Parathyroid adenoma (tissue), 2 donors: ENCODE measurements around the gene SPECC1L.
"Not testable (repeated sequence)": the region's sequence is repeated elsewhere in the genome, so short reads cannot be mapped to it uniquely, and the experiment has no call there.

Experiments used
- H2AFZ ChIP-seq: fragments of 300-600 bp; sonication (generic); one replicate; pipeline ENCODE4 v1.7.0; 2017; ENCODE audit warnings: antibody characterized with exemption, mild to moderate bottlenecking
- H3K27ac ChIP-seq: fragments of 300-600 bp; sonication (generic); one replicate; pipeline ENCODE4 v1.7.0; 2017
- H3K27me3 ChIP-seq: fragments of 300-600 bp; sonication (generic); one replicate; pipeline ENCODE4 v1.7.0; 2017; ENCODE audit warnings: low read length; ENCODE audit not compliant: control insufficient read depth, insufficient read depth
- H3K36me3 ChIP-seq: fragments of 300-600 bp; sonication (generic); one replicate; pipeline ENCODE4 v1.7.0; 2017; ENCODE audit warnings: low read length; ENCODE audit not compliant: control insufficient read depth, insufficient read depth
- H3K4me1 ChIP-seq: fragments of 300-600 bp; sonication (generic); one replicate; pipeline ENCODE4 v1.7.0; 2017; ENCODE audit warnings: control low read depth
- H3K4me2 ChIP-seq: fragments of 300-600 bp; sonication (generic); one replicate; pipeline ENCODE4 v1.7.0; 2017; ENCODE audit warnings: low read length
- H3K4me3 ChIP-seq: fragments of 300-600 bp; sonication (generic); one replicate; pipeline ENCODE4 v1.7.0; 2017; ENCODE audit warnings: low read depth, low read length
- H3K79me2 ChIP-seq: fragments of 300-600 bp; sonication (generic); one replicate; pipeline ENCODE4 v1.7.0; 2017; ENCODE audit warnings: control low read depth
- H3K9ac ChIP-seq: fragments of 300-600 bp; sonication (generic); one replicate; pipeline ENCODE4 v1.7.0; 2017; ENCODE audit warnings: mild to moderate bottlenecking
- H3K9me3 ChIP-seq: fragments of 300-600 bp; sonication (generic); one replicate; pipeline ENCODE4 v1.7.0; 2017; ENCODE audit warnings: low read length; ENCODE audit not compliant: control insufficient read depth
- TF ChIP-seq, protein P1 (sequence below): fragments of 300-600 bp; sonication (generic); IDR thresholded peaks from one replicate; pipeline ENCODE4 v1.7.0; 2017; ENCODE audit warnings: antibody characterized with exemption, mild to moderate bottlenecking
- donor health status: primary hyperparathyroidism.

SPECC1L gene

DNA sequence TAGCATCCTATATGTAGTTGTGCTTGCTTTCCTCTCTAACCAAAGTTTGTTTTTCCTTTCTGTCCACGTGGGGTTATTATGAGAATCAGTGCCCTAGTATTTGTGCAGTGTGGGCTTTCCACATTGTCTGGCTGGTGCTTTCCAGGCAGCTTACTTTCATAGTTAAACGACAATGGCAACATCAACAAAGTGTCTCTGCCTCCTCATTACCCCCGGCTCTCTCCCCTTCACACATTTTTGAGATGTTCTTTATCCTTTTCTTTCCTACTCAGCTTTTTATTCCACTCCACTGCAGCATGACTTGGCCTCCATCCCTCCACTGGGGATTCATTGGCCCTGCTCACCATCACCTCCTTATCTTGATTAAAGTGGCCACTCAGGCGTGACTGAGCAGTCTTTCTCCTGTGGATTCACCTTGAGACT is 19.1 kb downstream of the SPECC1L start:
- no peak overlapping the region for H2AFZ ChIP-seq
- H3K27ac ChIP-seq: peak overlapping the region; percentile 26
- peak overlapping the region; percentile 51 for H3K4me2 ChIP-seq
- no peaks in the 10 kb centered on the region for H3K27me3 ChIP-seq
- no peaks in the 10 kb centered on the region for H3K36me3 ChIP-seq
- H3K9me3 ChIP-seq: no peaks in the 10 kb centered on the region
- H3K9ac ChIP-seq: no peak overlapping the region
- TF ChIP-seq, protein P1, sequence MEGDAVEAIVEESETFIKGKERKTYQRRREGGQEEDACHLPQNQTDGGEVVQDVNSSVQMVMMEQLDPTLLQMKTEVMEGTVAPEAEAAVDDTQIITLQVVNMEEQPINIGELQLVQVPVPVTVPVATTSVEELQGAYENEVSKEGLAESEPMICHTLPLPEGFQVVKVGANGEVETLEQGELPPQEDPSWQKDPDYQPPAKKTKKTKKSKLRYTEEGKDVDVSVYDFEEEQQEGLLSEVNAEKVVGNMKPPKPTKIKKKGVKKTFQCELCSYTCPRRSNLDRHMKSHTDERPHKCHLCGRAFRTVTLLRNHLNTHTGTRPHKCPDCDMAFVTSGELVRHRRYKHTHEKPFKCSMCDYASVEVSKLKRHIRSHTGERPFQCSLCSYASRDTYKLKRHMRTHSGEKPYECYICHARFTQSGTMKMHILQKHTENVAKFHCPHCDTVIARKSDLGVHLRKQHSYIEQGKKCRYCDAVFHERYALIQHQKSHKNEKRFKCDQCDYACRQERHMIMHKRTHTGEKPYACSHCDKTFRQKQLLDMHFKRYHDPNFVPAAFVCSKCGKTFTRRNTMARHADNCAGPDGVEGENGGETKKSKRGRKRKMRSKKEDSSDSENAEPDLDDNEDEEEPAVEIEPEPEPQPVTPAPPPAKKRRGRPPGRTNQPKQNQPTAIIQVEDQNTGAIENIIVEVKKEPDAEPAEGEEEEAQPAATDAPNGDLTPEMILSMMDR: no peak
- H3K79me2 ChIP-seq: peaks cover 4% of the 10 kb centered on the region
- peaks cover 6% of the 10 kb centered on the region for H3K4me1 ChIP-seq
- peak overlapping the region; percentile 28 for H3K4me3 ChIP-seq

DNA sequence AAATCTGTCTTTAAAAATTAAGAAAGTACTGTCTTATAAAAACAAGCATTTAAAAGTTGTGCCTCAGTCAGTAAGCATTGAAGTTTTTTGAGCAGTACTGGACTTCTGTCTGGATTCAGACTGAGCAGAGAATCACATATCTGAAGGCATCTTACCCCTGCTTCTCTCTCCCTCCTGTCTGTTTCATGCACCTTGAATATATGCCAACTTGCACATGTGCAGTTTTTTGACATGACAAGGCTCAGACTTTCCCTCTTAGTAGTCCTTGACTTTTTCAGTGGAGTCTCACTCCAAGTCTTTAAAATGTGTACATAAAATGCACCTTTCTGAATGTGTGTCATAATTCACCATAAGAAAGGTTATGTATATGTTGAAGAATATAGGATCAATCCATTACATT is 19.8 kb downstream of the SPECC1L start:
- TF ChIP-seq, protein P1: no peak
- H3K9me3 ChIP-seq: no peaks in the 10 kb centered on the region
- no peaks in the 10 kb centered on the region for H3K36me3 ChIP-seq
- H3K27ac ChIP-seq: peak overlapping the region; percentile 26
- H3K4me1 ChIP-seq: peaks cover 6% of the 10 kb centered on the region
- H3K27me3 ChIP-seq: no peaks in the 10 kb centered on the region
- no peak overlapping the region for H2AFZ ChIP-seq
- H3K9ac ChIP-seq: no peak overlapping the region
- peak overlapping the region; percentile 28 for H3K4me3 ChIP-seq
- peak overlapping the region; percentile 51 for H3K4me2 ChIP-seq
- peaks cover 4% of the 10 kb centered on the region for H3K79me2 ChIP-seq

DNA sequence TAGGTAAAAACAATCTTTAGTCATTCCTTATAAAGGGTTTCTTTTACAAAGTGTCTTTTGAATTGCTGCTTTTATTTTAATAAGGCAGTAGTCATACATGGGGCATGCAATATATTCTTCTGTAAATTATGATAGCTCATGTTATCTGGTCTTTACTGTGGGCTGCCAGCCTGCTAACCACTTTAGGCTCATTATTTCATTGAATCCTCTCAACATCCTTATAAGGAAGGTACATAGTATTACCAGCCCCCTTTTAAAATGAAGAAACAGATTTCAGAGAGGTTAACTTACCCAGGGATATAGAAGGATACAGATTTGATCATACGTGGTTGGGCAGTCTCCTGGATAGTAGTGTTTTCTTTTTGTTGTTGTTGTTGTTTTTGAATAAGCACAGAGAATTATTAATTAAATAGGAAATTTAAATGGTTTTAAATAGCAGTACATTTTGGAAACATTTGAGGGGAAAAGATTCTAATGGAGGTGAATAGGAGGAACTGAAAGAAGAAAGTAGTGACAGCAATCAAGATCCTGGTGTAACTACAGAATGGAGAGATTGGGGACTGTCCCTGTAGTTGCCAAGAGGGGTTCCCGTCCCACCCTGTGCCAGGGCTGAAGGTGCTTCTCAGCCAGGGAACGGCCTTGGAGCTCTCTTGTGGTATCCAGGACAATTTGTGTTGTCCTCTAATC is 21.0 kb downstream of the SPECC1L start:
- H3K4me1 ChIP-seq: peaks cover 6% of the 10 kb centered on the region
- no peaks in the 10 kb centered on the region for H3K27me3 ChIP-seq
- H3K27ac ChIP-seq: no peak overlapping the region
- no peak overlapping the region for H3K4me3 ChIP-seq
- no peaks in the 10 kb centered on the region for H3K36me3 ChIP-seq
- peak overlapping the region; percentile 26 for H3K4me2 ChIP-seq
- peaks cover 4% of the 10 kb centered on the region for H3K79me2 ChIP-seq
- H3K9ac ChIP-seq: no peak overlapping the region
- H2AFZ ChIP-seq: no peak overlapping the region
- TF ChIP-seq, protein P1: no peak
- no peaks in the 10 kb centered on the region for H3K9me3 ChIP-seq

DNA sequence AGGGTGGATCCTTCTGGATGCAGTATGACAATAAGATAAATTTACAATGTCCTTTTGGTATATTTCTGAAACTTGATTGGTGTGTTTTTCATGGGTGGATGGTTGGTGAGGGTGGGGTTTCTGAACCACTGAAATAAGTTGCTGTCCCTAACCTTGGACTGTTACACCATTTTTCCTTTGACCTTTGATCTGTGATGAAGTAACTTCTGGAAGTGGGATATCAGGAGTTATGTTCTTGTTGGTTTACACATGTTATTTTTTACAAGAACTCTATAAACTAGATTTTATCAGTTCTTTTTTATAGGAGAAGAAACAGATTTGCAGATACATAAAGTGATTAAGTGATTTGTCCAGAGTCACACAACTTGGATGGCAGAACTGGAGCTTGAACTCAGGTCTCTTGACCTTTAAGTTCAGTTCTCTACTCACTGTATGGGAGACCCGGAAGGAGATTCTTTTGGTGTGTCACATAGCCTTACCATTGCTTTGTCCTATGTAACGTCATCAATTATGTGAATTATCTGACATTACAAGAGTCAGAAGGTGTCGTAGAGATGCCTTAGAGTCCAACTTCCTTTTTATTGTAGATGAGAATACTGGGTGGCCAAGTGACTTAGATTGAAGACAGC is 21.7 kb downstream of the SPECC1L start:
- H3K4me2 ChIP-seq: peak overlapping the region; percentile 26
- H3K4me3 ChIP-seq, H3K36me3 ChIP-seq, H3K27me3 ChIP-seq, H3K9ac ChIP-seq, H3K4me1 ChIP-seq, H3K79me2 ChIP-seq, H3K27ac ChIP-seq, H3K9me3 ChIP-seq, H2AFZ ChIP-seq: not testable (repeated sequence)

DNA sequence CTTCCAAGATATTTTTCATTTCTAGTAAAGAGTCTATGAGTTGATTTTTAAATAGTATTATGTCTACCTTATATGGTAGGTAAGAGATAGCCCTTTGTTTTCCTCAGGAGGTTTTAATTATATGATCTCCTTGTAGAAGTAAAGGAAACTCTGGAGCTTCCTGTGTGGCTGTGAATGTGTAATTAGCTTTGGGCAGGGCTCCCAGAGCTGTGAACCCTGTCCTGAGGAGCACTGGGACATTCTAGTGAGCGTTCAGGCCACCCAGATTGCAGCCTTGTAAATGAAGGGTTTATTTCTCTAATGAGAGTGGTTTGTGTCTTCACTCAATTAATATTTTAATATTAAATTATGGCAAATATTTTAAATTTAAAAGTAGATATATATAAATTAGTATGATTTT is 24.3 kb downstream of the SPECC1L start:
- not testable (repeated sequence) for H3K79me2 ChIP-seq, H3K9ac ChIP-seq, H2AFZ ChIP-seq, H3K4me3 ChIP-seq, H3K27me3 ChIP-seq, H3K4me2 ChIP-seq, H3K27ac ChIP-seq, H3K9me3 ChIP-seq, H3K36me3 ChIP-seq, H3K4me1 ChIP-seq

DNA sequence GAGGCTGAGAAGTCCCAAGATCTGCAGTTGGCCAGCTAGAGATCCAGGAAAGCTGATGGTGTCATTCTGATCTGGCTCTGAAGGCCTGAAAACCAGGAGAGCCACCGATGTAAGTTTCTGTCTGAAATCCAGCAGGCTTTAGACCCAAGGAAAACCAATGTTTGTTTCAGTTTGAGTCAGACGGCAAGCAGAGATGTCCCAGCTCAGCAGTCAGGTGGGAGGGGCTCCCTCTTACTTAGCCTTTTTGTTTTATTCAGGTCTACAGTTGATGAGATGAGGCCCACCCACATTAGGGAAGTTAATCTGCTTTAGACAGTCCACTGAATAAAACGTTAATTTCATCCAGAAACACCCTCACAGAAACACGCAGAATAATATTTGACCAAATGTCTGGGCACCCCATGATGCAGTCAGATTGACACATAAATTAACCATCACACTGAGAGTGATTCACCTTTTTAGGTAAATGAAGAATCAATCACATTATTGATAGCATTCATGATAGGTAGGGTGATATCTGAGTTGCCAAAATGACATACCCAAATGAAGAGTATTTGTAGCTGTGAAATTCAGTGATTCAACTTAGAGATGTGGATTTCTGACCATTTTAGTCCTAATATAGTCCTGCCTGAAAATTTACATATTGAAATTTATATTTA is 28.0 kb downstream of the SPECC1L start:
- not testable (repeated sequence) for H2AFZ ChIP-seq, H3K79me2 ChIP-seq, H3K4me1 ChIP-seq, H3K36me3 ChIP-seq, H3K4me3 ChIP-seq, H3K27me3 ChIP-seq, H3K4me2 ChIP-seq, H3K9ac ChIP-seq, H3K27ac ChIP-seq, H3K9me3 ChIP-seq

DNA sequence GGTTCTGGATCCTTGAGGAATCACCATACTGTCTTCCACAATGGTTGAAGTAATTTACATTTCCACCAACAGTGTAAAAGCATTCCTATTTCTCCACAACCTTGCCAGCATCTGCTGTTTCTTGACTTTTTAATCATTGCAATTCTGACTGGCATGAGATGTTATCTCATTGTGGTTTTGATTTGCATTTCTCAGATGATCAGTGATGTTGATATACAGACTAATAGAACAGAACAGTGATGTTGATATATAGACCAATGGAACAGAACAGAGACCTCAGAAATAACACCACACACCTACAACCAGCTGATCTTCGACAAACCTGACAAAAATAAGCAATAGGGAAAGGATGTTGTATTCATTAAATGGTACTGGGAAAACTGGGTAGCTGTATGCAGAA is 29.9 kb downstream of the SPECC1L start:
- H3K4me2 ChIP-seq, H2AFZ ChIP-seq, H3K36me3 ChIP-seq, H3K27me3 ChIP-seq, H3K4me1 ChIP-seq, H3K4me3 ChIP-seq, H3K9ac ChIP-seq, H3K9me3 ChIP-seq, H3K79me2 ChIP-seq, H3K27ac ChIP-seq: not testable (repeated sequence)
